Liver (tissue), 9 donors: Measurements from ENCODE around the gene PPARA. TPM values are rescaled to one million over a fixed set of nuclear protein-coding genes. Genes with fewer than 3 reads are reported as not detected.
A peak's percentile ranks its signal among the peaks of the same experiment; 100 is the strongest.

Source experiments
- DNase-seq: peaks from one replicate; pipeline ENCODE4 v3.0.0-alpha.2; 2017; ENCODE audit warnings: low spot score
- H3K27ac ChIP-seq, 2 donors: one replicate each; pipeline ENCODE4 v1.7.0; 2013; ENCODE audit warnings: inconsistent platforms in 2 of 2, low read length in 2 of 2, control low read depth in 1 of 2, low read depth in 1 of 2, mild to moderate bottlenecking in 1 of 2
- H3K27me3 ChIP-seq, 4 donors: one replicate each; pipeline versions ENCODE4 v1.6.1 to v1.7.0; 2013; ENCODE audit warnings: low read length in 3 of 4, inconsistent platforms in 1 of 4, mild to moderate bottlenecking in 1 of 4, moderate library complexity in 1 of 4; ENCODE audit not compliant: control insufficient read depth in 4 of 4, insufficient read depth in 4 of 4
- H3K36me3 ChIP-seq, 4 donors: one replicate each; pipeline versions ENCODE4 v1.6.1 to v1.7.0; 2013; ENCODE audit warnings: low read length in 3 of 4, mild to moderate bottlenecking in 3 of 4, low read depth in 1 of 4, moderate library complexity in 1 of 4; ENCODE audit not compliant: control insufficient read depth in 4 of 4, insufficient read depth in 3 of 4
- H3K4me1 ChIP-seq, 4 donors: one replicate each; pipeline versions ENCODE4 v1.6.1 to v1.7.0; 2013; ENCODE audit warnings: low read length in 3 of 4, mild to moderate bottlenecking in 3 of 4, moderate library complexity in 1 of 4; ENCODE audit not compliant: control insufficient read depth in 4 of 4, insufficient read depth in 4 of 4
- H3K4me3 ChIP-seq, 3 donors: one replicate each; pipeline versions ENCODE4 v1.6.1 to v1.7.0; 2013; ENCODE audit warnings: low read length in 3 of 3, control low read depth in 1 of 3, low read depth in 1 of 3, mild to moderate bottlenecking in 1 of 3
- H3K9ac ChIP-seq, 2 donors: one replicate each; pipeline ENCODE4 v1.7.0; 2013; ENCODE audit warnings: low read length in 2 of 2, mild to moderate bottlenecking in 2 of 2, moderate library complexity in 2 of 2, control low read depth in 1 of 2, low read depth in 1 of 2
- H3K9me3 ChIP-seq, 4 donors: one replicate each; pipeline versions ENCODE4 v1.6.1 to v1.7.0; 2013; ENCODE audit warnings: low read length in 3 of 4; ENCODE audit not compliant: control insufficient read depth in 4 of 4
- ATF3 ChIP-seq: IDR thresholded peaks from 2 replicates; pipeline ENCODE4 v1.6.1; 2016; ENCODE audit warnings: antibody characterized with exemption
- CTCF ChIP-seq: fragments of 150-350 bp; IDR thresholded peaks from 2 replicates; pipeline ENCODE4 v1.5.1; 2017; ENCODE audit warnings: improper control_type of control experiment, low read depth, low read length; ENCODE audit not compliant: missing input control
- EGR1 ChIP-seq, 2 donors: IDR thresholded peaks; 2 replicates each; pipeline ENCODE4 v1.6.1; 2016 to 2018; ENCODE audit warnings: antibody characterized with exemption in 2 of 2, low read depth in 2 of 2
- FOXA1 ChIP-seq: IDR thresholded peaks from 2 replicates; pipeline ENCODE4 v1.6.1; 2016; ENCODE audit warnings: antibody characterized with exemption
- FOXA2 ChIP-seq: IDR thresholded peaks from 2 replicates; pipeline ENCODE4 v1.6.1; 2016; ENCODE audit warnings: antibody characterized with exemption
- GABPA ChIP-seq, 2 donors: IDR thresholded peaks in 1 of 2; conservative IDR thresholded peaks in 1 of 2; 2 replicates each; pipeline ENCODE4 v1.6.1; 2016; ENCODE audit warnings: antibody characterized with exemption in 2 of 2, mild to moderate bottlenecking in 1 of 2, moderate library complexity in 1 of 2
- HNF4A ChIP-seq, 2 donors: conservative IDR thresholded peaks; 2 replicates each; pipeline ENCODE4 v1.6.1; 2016; ENCODE audit warnings: antibody characterized with exemption in 2 of 2, mild to moderate bottlenecking in 2 of 2
- HNF4G ChIP-seq: IDR thresholded peaks from 2 replicates; pipeline ENCODE4 v1.6.1; 2016; ENCODE audit warnings: antibody characterized with exemption
- JUND ChIP-seq, 2 donors: IDR thresholded peaks; 2 replicates each; pipeline ENCODE4 v1.6.1; 2016; ENCODE audit warnings: antibody characterized with exemption in 2 of 2
- MAX ChIP-seq: IDR thresholded peaks from 2 replicates; pipeline ENCODE4 v1.6.1; 2016; ENCODE audit warnings: antibody characterized with exemption
- NR2F2 ChIP-seq: IDR thresholded peaks from 2 replicates; pipeline ENCODE4 v1.6.1; 2016; ENCODE audit warnings: antibody characterized with exemption
- RAD21 ChIP-seq, 2 donors: IDR thresholded peaks; 2 replicates each; pipeline ENCODE4 v1.6.1; 2016; ENCODE audit warnings: antibody characterized with exemption in 2 of 2, mild to moderate bottlenecking in 2 of 2
- REST ChIP-seq: IDR thresholded peaks from 2 replicates; pipeline ENCODE4 v1.6.1; 2016; ENCODE audit warnings: antibody characterized with exemption, mild to moderate bottlenecking
- RXRA ChIP-seq, 2 donors: IDR thresholded peaks; 2 replicates each; pipeline ENCODE4 v1.6.1; 2017 to 2018; ENCODE audit warnings: antibody characterized with exemption in 2 of 2, mild to moderate bottlenecking in 1 of 2
- SP1 ChIP-seq: IDR thresholded peaks from 2 replicates; pipeline ENCODE4 v1.6.1; 2018; ENCODE audit warnings: antibody characterized with exemption, mild to moderate bottlenecking
- TAF1 ChIP-seq: conservative IDR thresholded peaks from 2 replicates; pipeline ENCODE4 v1.6.1; 2016; ENCODE audit warnings: antibody characterized with exemption, mild to moderate bottlenecking
- YY1 ChIP-seq: IDR thresholded peaks from 2 replicates; pipeline ENCODE4 v1.6.1; 2016; ENCODE audit warnings: antibody characterized with exemption, mild to moderate bottlenecking
- ZBTB33 ChIP-seq: IDR thresholded peaks from 2 replicates; pipeline ENCODE4 v1.6.1; 2016; ENCODE audit warnings: antibody characterized with exemption
- WGBS: extraction: QIAGEN DNeasy Blood & Tissue Kit; methylation state at CpG from one replicate; pipeline ENCODE4 v1.1.7; 2013; 5-methylcytosine and 5-hydroxymethylcytosine counted together
- polyA plus RNA-seq, 2 donors: library from polyadenylated mRNA; stranded (reverse) in 1 of 2; unstranded in 1 of 2; fragments of 200-250 nt in 1 of 2; fragments of >200 nt in 1 of 2; fragmentation: Nextera tagmentation in 1 of 2; extraction: Ambion mirVana in 1 of 2; gene quantifications; one replicate each; pipeline versions ENCODE4 v1.2.1 to v1.2.3, GENCODE V29; 2013 to 2015
- total RNA-seq, 2 donors: library from RNA; depleted of rRNA; stranded (reverse); fragments of >200 nt; gene quantifications; one replicate each; pipeline ENCODE4 v1.2.3, GENCODE V29; 2014
- donor health status: healthy.
- donor health status: healthy.
- donor health status: healthy.
- donor health status: healthy.
- donor health status: healthy.

PPARA gene
- total and polyA plus RNA-seq, 4 donors: 31.2 to 78.8 (median 41.3) TPM

GRCh38 chr22:46125816-46126765, 24.2 kb upstream of the PPARA start:
- no peak for DNase-seq
- Histone ChIP-seq H3K4me3 (no peak overlapping the region), H3K27me3 (no peaks in the 10 kb centered on the region), H3K4me1 (peaks cover 14 to 33% (median 23%) of the 10 kb centered on the region in 4 donors), H3K36me3 (no peaks in the 10 kb centered on the region), H3K9ac (no peak overlapping the region), H3K27ac (peak overlapping the region; percentile 33 to 39), H3K9me3 (no peaks in the 10 kb centered on the region)
- WGBS: 65% methylated on average over 33 of the region's 33 CpGs
- no peak for TF ChIP-seq HNF4G
- peak; percentile 47 for TF ChIP-seq FOXA1
- no peak for TF ChIP-seq CTCF
- peak; percentile 68 for TF ChIP-seq YY1
- peak in 1 of 2 donors; percentile 57 for TF ChIP-seq JUND (IDR thresholded peaks at IDR 0.05)
- TF ChIP-seq HNF4A (conservative IDR thresholded peaks at IDR 0.05): peak; percentile 77 to 84
- peak; percentile 39 to 61 for TF ChIP-seq RAD21 (IDR thresholded peaks at IDR 0.05)
- no peak for TF ChIP-seq ZBTB33
- TF ChIP-seq SP1: peak; percentile 92
- TF ChIP-seq REST: peak; percentile 33
- TF ChIP-seq GABPA (IDR thresholded peaks at IDR 0.05 in 1 of 2, conservative IDR thresholded peaks at IDR 0.05 in 1 of 2): peak in 1 of 2 donors; percentile 25
- peak; percentile 24 for TF ChIP-seq FOXA2
- TF ChIP-seq NR2F2: no peak
- no peak for TF ChIP-seq ATF3
- TF ChIP-seq RXRA (IDR thresholded peaks at IDR 0.05): peak; percentile 96 to 97
- TF ChIP-seq MAX: no peak
- TF ChIP-seq TAF1: no peak
- peak in 1 of 2 donors; percentile 53 for TF ChIP-seq EGR1 (IDR thresholded peaks at IDR 0.05; ENCODE audit: low read depth in 2 of 2)
